Stimulated activated naive CD4-positive, alpha-beta T cell (primary cell): ENCODE data around the gene LARGE2.
A peak's percentile ranks its signal among the peaks of the same experiment; 100 is the strongest.

Experiments
- DNase-seq, 6 experiments: peaks; one replicate each; lab custom pipeline; 2025; lab: John Stamatoyannopoulos, UW

The LARGE2 gene

GRCh38 chr11:45922425-45923082 lies at the start of gene LARGE2:
Gene LARGE2 (plus strand): TSS chr11:45922656. CDS start chr11:45922883, 227 bp downstream.
- DNase-seq, result peak in 4 of 6 experiments; percentile 10 to 41 (median 24)

DNA sequence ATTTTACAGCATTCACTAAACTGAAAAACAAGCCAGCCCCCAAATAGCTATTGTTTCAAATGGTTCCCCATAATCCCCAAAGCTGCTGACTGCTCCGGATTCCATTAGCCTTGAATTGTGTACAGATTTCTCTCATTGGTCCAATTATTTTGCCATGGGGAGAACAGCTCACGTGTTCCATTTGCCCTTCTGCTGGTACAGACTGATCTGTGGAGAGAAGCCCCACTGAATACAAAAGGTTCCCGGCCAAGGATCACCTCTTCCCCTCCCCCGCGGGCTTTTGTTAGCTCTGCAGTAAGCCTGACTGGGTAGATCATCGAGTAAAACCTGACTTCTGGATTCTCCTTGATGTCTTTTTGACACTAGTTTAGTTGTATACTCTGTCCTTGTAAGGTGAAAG lies 46.1 kb upstream of the LARGE2 start:
- no peak for DNase-seq

DNA sequence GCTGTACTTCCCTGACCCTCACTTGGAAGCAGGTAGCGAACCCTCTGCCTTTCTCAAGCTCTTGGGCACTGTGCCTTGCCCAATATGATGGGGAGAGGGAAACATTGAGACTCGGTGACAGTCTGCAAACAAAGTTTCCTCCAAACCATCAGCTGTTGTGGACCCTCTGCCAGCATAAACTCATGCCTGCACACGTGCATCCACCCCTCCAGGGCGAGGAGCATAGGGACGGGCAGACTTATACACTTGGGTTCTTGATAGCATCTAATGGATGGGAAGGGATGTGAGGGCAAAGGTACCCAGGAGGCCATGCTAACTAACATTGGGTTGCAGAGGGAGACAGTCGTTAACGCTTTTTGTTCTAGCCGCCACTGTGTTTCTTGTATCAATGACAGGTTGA lies 45.2 kb upstream of the LARGE2 start:
- DNase-seq, result no peak

- DNase-seq, result no peak
These were observed 44.6 kb upstream of the LARGE2 start for GRCh38 chr11:45877845-45878244.

GRCh38 chr11:45879803-45880686 lies 42.4 kb upstream of the LARGE2 start:
- no peak for DNase-seq

DNA sequence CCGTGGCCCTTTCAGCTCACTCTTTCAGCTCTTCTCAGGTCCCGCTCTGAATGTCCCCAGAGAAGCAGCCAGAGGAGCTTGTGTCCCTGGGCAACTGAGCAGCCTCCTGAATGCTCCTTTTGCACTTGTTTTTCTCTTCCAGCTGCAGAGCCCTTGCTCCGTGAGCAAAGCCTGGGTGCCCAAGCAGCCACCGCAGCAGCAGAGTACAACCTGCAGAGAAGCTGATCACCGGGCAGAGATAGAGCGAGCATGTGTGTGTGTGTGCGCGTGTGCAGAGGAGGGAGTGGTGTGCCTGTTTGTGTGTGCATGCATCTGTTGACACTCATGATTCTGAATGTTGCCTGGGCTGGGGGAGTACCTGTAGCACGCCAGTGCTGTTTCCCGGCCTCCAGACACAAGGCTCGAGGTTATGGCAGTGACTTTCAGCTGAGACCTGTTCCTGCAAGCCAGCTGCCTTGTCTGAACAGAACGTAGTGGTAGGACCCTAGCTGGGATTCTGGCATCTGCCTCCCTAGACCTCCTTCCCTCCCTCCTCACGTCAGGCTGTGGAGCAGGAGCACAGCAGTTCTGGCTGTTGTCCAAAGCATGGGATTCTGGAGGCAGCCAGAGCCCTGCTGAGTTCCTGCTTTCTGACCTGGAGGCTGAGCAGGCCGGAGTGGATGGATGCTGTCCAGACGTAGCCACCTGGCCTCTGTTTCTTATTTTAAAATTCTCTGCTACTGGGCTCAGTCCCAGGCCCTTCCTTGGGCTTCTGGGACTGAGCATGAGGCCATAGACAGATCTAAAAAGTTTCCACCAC lies 41.5 kb upstream of the LARGE2 start:
- no peak for DNase-seq

DNA sequence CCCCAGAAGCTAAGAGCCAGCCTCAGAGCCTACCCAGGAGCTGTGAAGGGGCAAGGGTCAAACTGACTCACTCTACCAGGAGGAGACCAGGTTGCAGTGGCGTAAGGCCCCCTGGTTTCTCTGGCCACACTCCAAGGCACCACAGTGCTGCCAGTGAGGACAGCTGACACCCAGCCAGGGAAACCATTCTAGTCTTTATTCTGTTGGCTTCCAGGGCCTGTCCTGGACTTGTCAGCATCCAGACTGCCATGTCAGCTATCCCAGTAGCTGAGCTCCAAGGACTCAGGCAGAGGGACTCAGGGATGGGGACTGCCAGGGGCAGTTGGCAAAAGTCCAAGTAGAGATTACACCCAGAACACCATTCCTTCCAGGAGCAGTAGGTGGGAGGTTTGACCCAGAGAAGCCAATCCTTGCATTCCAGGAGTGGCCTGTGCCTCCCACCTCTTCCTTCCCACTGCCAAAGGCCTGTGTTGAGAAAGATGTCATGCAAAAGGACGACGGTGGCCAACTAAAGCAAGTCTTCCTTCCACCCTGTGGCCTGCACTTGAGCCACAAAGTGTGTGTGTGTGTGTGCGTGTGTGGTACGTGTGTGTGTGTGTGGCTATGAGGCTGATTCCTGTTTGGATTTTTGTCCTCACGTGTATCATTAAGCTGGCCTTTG lies 40.6 kb upstream of the LARGE2 start:
- DNase-seq, result no peak

DNA sequence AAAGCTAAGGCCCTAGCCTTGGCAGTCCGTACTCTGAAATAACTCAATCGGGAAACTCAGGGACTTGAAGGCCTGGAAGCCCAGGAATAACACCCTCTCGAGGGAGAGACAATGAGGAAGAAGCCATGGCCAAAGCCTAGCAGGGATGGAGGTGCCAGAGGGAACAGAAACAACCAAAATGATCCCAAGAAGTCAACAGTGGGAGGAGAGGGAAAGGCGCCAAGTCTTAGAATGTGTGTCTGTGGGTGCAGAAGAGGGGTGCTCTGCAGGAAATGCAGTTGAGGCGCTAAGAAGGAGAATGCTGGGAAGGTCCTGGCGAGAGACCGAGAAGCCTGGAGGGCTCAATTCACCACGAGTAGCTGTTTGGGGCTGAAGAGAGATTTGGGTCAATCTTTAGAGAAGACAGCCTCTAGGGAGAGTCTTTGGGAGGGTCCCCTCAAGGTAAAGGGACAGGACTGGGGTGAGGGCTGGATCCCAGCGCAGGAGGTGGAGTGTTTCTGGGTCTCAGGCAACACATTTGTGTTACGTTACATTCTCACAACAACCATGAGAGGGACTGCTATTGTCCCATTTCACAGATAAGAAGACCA lies 37.8 kb upstream of the LARGE2 start:
- DNase-seq, result no peak

- DNase-seq, result peak; percentile 11 to 62 (median 52)
These were observed 37.1 kb upstream of the LARGE2 start, which contains the start of gene MAPK8IP1 for GRCh38 chr11:45885274-45885920. Gene MAPK8IP1 (plus strand): TSS chr11:45885651. CDS start chr11:45885821, 170 bp downstream.

DNA sequence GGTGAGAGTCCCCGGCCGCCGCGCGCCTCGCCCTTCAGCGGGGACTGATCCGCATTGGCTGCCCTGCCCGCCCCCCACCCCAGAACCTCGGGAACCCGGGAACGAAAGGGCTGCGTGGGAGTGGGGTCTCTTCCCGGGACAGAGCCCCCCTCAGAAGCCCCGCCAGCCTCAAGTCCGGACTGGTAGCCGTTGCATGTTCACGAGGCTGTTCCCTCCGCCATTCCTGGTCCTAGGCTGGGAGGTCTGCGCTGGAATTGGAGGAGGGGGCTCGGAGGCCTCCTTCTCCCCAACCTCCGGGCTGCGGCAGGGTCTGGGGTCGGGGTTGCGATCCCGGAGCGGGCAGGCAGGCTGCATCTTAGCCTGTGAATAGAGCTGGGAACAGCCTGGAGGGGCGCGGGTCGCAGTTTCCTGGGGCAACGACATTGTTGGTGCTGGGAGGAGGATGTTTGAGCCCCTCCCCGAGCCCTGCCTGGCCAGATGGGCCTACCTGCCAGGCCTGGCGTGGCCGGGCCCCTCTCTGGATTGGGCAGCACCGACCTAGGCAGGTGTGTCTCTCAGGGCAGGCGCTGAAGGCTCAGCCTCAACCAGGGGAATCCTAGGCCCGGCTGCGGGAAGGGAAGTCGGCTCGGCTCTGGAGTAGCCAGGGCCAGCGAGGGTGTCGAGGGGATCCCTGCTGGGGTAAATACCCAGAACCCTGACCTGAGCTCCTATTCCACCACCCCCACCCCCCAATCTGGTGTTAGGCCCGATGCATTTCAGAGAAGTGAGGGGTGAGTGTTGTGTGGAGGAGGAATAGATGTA lies 36.3 kb upstream of the LARGE2 start:
- no peak for DNase-seq

- no peak for DNase-seq
These were observed 35.5 kb upstream of the LARGE2 start for GRCh38 chr11:45886816-45887520.

DNA sequence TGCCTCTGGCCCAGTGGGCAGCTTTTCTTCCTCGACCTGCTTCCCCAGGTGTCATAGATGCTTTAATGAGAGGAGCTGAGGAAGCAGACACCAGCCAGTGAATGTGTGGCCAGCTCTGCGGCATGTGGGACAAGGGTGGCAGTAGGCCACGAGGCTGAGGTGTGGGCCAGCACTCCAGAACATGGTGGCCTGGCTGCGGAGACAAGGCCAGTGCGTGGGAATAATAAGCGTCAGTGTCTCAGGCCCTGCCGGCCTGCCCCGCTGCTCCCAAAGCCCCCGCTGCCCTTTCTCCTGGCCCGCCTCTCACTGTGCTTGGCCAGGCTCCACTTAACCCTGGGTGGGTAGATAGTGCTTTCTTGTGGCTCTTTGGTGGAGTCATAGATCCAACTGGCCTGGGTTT lies 34.9 kb upstream of the LARGE2 start:
- DNase-seq, result no peak

DNA sequence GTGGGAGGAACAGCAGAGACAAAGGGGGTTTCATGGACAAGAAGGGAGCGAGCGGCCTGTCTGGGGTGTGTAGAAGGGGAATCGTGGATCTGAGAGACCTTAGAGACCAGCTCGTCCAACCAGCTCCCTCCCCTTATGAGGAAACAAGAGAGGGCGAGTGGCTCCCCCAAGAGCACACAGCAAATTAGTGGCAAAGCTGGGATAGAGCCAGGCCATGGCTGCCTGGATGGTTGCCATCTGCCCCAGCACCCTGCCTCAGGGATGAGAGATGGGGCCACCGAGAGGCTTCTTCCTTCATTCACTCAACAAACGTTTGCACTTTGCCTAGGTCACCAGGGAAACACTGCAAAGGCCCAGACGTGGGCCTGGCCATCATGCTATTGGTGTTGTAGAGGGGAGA lies 32.9 kb upstream of the LARGE2 start:
- no peak for DNase-seq

DNA sequence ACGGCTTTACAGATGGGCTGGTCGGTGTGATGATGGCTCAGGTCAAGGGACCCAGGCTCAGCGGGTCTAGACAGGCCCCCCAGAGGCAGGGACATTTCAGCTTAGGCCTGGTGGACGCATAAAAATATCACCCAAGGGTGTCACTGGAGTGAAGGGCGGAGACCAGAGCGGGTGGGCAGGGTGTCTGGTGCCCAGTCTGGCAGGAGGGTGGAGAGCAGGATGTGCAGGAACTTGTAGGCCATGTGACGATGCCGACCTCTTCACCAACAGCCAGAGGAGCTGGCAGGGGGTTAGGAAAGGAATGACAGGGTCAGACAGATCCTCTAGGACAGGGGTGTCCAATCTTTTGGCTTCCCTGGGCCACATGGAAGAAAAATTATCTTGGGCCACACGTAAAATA lies 32.5 kb upstream of the LARGE2 start:
- no peak for DNase-seq

GRCh38 chr11:45890886-45891550 lies 31.4 kb upstream of the LARGE2 start:
- DNase-seq, result no peak

DNA sequence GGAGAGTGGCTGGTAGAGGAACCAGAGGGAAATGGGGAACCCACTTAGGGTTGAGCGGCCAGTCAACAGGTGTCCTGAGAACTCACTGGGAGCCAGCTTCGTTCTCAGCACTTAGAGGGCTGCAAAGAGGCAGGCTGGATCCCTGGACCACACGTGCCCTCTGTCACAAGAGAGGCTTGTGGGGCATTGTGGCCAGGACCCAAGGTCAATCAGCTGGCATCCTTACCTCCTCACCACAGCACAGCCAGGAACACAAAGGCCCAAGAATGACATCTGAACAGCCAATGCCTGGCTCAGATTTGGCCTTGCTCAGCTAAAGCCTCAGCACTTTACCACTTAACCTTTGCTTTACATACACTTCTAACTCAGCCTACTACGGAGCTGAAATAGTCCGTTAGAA lies 29.6 kb upstream of the LARGE2 start:
- DNase-seq, result no peak

DNA sequence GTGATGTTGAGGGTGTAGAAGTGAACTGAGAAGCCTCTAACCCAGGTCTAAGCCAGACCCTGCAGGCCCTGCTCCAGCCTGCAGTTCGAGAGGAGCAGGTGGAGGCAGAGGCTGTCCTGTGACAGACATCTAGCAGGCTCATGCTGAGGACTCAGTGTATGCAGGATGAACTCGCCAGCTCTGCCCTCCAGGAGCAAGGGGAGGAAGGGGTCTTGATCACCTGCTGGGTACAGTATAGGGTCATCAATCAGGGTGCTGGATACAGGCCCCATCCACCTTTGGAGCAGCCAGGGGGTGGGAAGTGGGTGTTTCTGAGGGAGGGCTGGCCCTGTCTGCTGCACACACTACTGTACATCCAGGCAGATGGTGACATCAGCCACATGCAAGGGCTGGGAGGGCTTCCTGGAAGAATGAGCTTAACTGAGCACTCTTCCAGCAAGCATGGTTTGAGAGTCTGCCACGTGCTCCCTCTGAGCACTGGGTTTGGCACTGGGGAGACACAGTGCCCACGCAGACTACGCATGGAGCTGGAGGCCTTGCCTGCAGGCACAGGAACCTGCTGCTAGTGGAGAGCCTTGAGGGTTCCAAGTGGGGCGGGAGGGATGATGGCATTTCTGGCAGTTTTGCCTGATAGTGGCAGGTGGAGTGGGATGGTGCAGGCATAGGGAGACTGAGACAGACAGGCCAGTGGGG lies 27.8 kb upstream of the LARGE2 start:
- no peak for DNase-seq

- no peak for DNase-seq
These were observed 26.8 kb upstream of the LARGE2 start for GRCh38 chr11:45895553-45896259.
